ENCODE results near the gene ZNF221.

The ZNF221 gene

DNA sequence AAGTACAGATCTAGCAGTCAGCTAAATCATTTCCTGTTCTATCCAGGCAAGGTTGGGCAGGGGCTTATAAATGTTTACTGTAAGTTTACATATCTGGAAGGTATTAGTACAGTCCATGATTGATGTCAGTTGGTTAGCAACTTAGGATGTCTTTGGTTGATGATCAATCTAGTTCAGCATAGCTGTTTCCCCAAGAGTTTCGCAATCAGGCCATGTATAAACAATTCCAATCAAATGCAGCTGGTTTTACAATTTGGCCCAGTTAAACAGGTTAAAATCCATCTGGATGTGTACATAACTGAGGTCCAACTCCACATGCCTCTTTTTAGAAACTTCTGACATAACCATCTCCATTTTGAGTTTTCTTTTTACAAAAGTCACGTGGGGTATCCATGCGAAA lies 6.9 kb downstream of the ZNF221 start:
- ATAC-seq (no peak), DNase-seq (no peak)

GRCh38 chr19:43960411-43960810 lies 9.4 kb downstream of the ZNF221 start:
- no peak for ATAC-seq

GRCh38 chr19:43966079-43966694 lies 15.2 kb downstream of the ZNF221 start:
- DNase-seq (no peak), ATAC-seq (no peak)

More at GRCh38 chr19:43960411-43960810, 9.4 kb downstream of the ZNF221 start:
- no peak for DNase-seq

DNA sequence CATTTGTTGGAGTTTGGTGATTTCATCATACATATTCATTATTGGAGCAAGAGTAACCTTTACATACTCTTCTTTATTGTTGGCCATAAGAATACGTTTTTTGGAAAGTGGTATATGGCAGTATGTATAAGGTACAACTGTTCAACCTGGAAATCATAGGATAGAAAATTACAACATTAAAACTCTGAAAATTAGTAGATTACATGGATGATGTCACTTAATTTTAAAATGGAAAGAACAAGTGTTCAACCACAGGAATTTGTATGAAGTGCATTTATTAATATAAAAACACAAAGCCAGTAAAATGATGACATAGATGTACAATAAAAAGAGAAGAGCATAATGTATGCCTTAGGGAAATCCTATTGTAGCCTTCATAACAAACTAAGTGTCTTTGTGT lies 25.7 kb downstream of the ZNF221 start:
- DNase-seq (no peak), ATAC-seq (no peak)

GRCh38 chr19:43983544-43983911 lies 32.5 kb downstream of the ZNF221 start:
- DNase-seq = no peak
- ATAC-seq = no peak

DNA sequence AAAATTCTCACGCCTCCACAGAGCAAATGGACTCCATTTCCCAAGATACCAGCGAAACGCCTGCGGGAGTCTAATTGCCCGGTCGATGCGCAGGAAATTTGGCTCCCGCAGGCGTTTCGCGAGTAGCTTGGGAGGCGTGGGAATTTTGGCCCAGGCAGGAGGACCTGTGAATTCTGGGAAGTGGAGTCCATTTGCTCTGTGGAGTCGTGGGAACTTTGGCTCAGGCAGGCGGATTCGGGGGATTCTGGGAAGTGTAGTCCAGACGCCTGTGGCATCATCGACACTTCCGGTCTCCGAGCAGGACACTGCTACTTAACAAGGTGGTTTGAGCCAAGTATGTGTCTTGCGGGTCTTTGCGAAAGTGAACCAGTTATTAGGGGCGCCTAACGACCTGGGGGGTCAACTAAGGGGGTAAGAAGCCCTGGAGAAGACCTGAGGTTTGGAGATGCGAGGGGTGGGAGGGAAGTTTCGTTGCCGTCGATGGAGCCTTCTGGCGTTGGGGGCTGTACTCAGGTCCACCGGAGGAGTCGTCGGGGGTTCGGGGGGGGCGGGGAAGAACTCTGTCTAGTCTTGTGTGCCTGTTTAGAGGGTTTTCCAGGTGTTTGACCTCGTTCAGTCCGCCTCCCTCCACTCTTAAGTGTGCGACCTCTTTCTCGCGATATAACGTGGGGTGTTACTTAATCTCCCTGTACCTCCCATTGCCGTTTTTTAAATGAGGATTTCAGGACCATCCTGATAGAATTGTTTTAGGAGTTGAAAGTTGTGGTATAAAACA lies 33.1 kb downstream of the ZNF221 start, which contains the start of gene ZNF155:
TSS of gene ZNF155 (plus strand) at position 277 of the 775 bp plus-strand sequence. CDS start 4,356 bp downstream, outside the sequence.
- ATAC-seq = peak; percentile 90
- peak; percentile 74 for DNase-seq

DNA sequence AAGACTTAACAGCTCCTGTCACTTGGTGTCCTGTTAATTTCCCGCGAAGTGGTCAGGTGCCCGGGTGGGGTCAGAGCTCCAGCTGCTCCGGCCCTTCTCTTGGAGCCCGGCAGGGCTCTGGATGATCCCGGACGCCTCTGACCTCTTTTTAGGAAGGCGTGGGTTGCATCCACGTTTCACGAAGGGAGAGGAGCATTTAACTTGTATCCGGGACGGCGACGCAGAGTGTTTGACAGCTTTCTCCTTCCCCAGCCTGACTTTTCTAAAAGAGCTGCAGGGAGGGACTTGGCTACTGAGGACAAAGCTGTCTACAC lies 33.6 kb downstream of the ZNF221 start:
- DNase-seq = peak; percentile 11
- no peak for ATAC-seq

DNA sequence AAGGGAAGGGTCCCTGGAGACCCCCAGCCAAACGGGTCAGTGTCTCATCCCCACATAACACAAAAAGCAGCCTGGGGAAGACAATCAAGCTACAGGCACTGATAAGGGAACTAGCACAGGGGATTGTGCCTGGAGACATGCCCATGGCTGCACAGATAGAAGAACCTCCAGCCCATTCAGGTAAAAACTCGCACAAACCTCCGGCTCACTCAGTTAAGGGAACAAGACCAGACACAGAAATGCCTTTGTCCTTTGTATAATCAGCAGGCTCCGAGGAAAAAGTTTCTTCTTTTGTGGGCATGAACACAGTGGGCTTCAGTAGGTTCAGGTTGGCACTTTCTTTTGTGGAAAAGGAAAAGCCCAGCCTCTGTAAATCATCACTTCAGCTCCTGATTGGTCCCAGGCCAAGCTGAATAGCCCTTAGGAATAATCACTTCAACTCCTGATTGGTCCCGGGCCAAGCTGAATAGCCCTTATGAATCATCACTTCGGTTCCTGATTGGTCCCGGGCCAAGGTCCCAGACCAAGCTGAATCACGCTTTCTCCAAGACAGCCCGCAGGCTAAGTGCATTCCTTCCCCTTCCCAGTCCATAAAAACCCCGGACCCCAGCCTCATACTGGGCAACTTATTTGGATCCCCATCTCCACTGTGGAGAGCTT lies 46.7 kb downstream of the ZNF221 start:
- no peak for DNase-seq
- ATAC-seq = no peak

DNA sequence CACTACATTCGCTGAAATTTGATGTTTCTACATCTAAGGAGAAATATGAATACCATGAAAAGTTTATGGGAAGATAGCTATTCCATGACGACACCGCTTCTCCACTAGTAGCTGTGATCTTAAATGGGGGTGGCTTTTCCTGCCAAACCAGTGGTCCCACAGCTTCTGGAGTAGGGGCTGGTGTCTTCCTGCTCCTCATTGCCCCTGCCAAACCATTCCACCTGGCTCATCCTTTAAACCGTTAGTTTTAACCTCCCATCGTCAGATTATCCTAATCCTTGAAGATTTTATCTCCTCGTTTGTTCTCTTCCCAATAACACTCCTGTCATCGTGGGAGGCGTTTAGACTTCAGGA lies 51.2 kb downstream of the ZNF221 start:
- ATAC-seq (no peak), DNase-seq (no peak)

GRCh38 chr19:44002566-44003460 lies 51.8 kb downstream of the ZNF221 start, which contains the start of gene ZNF230:
Gene ZNF230 (plus strand): TSS chr19:44002957. CDS start chr19:44007079, 4,122 bp downstream.
- ATAC-seq (peak; percentile 96), DNase-seq (peak; percentile 81)

GRCh38 chr19:44003461-44004009 lies 52.5 kb downstream of the ZNF221 start:
- peak; percentile 32 for ATAC-seq
- peak; percentile 16 for DNase-seq

DNA sequence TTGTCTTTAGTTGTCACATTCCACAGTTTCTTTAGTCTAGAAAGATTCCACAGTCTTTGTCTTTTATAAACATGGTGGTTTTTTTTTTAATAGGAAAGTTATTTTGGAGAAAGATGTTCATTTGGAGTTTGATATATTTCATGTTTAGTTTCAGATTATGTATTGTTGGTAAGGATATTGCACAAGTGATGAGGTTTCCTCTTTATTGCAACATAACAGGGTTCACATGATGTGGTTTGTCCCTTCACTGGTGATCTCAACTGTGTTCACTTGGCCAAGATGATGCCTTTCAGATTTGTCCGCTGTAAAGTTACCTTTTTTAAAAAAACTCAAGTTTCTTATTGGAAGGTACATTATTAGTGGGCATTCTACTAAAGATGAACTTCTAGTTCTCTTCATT lies 54.9 kb downstream of the ZNF221 start:
- DNase-seq (no peak), ATAC-seq (no peak)

- DNase-seq (no peak), ATAC-seq (no peak)
Observed at GRCh38 chr19:44007473-44007872, 56.4 kb downstream of the ZNF221 start.

DNA sequence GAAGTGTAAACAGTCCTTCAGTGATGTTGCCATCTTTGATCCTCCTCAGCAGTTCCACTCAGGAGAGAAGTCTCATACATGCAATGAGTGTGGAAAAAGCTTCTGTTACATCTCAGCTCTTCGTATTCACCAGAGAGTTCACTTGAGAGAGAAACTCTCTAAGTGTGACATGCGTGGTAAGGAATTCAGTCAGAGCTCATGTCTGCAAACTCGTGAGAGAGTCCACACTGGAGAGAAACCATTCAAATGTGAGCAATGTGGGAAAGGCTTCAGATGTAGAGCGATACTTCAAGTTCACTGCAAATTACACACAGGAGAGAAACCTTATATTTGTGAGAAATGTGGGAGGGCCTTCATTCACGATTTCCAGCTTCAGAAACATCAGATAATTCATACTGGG lies 59.4 kb downstream of the ZNF221 start:
- DNase-seq (no peak), ATAC-seq (no peak)
